ENCODE measurements around the gene CES3. TPM values are rescaled to one million over a fixed set of nuclear protein-coding genes. Genes with fewer than 3 reads are reported as not detected.

Gene CES3
- total RNA-seq, 1 donor = 0.54 TPM

GRCh38 chr16:66916518-66916917, 44.5 kb upstream of the CES3 start:
- H3K4me3 ChIP-seq (ENCODE audit: low read depth, low read length) = no peak overlapping the region
- DNase-seq (ENCODE audit: low read depth) = no peak
- TF ChIP-seq CTCF (IDR thresholded peaks at IDR 0.05; ENCODE audit: insufficient read depth, low read length) = no peak

- no peak for DNase-seq (ENCODE audit: low read depth)
- TF ChIP-seq CTCF (IDR thresholded peaks at IDR 0.05; ENCODE audit: insufficient read depth, low read length) = no peak
- no peak overlapping the region for H3K4me3 ChIP-seq (ENCODE audit: low read depth, low read length)
Measured at GRCh38 chr16:66917741-66918140, 43.3 kb upstream of the CES3 start.

- no peak for TF ChIP-seq CTCF (IDR thresholded peaks at IDR 0.05; ENCODE audit: insufficient read depth, low read length)
- DNase-seq (ENCODE audit: low read depth) = no peak
- H3K4me3 ChIP-seq (ENCODE audit: low read depth, low read length) = no peak overlapping the region
Measured at GRCh38 chr16:66918355-66918754, 42.7 kb upstream of the CES3 start.

GRCh38 chr16:66918803-66919568, 42.1 kb upstream of the CES3 start, which contains the start of gene CDH16:
TSS of gene CDH16 (minus strand) at chr16:66918885. CDS start at chr16:66918065, 820 bp downstream.
- no peak within 1 kb of the TSS for H3K4me3 ChIP-seq (ENCODE audit: low read depth, low read length)
- DNase-seq (ENCODE audit: low read depth) = no peak
- TF ChIP-seq CTCF (IDR thresholded peaks at IDR 0.05; ENCODE audit: insufficient read depth, low read length) = no peak

GRCh38 chr16:66919569-66920298, 41.3 kb upstream of the CES3 start:
- TF ChIP-seq CTCF (IDR thresholded peaks at IDR 0.05; ENCODE audit: insufficient read depth, low read length) = no peak
- no peak for DNase-seq (ENCODE audit: low read depth)

GRCh38 chr16:66920299-66920590, 40.8 kb upstream of the CES3 start:
- TF ChIP-seq CTCF (IDR thresholded peaks at IDR 0.05; ENCODE audit: insufficient read depth, low read length) = no peak
- DNase-seq (ENCODE audit: low read depth) = no peak
- no peak overlapping the region for H3K4me3 ChIP-seq (ENCODE audit: low read depth, low read length)

More at GRCh38 chr16:66919569-66920298, 41.3 kb upstream of the CES3 start:
- no peak overlapping the region for H3K4me3 ChIP-seq (ENCODE audit: low read depth, low read length)
